Gastrocnemius medialis (tissue), 4 donors: ENCODE results near the gene KLF16.

Experiments
- CTCF ChIP-seq, 5 experiments: fragments of 450-650 bp in 3 of 5; fragments of 200-600 bp in 2 of 5; sonication (generic) in 2 of 5; IDR thresholded peaks in 4 of 5; conservative IDR thresholded peaks in 1 of 5; 1 replicate in 4 of 5; 2 replicates in 1 of 5; pipeline ENCODE4 v1.5.1; 2016 to 2019; ENCODE audit warnings: antibody characterized with exemption in 5 of 5, mild to moderate bottlenecking in 3 of 5, moderate library complexity in 3 of 5
- POLR2A ChIP-seq, 2 donors: fragments of 450-650 bp; IDR thresholded peaks; one replicate each; pipeline ENCODE4 v1.6.1; 2017; ENCODE audit warnings: antibody characterized with exemption in 2 of 2, mild to moderate bottlenecking in 2 of 2, moderate library complexity in 2 of 2

GRCh38 chr19:1889907-1890306, 26.5 kb upstream of the KLF16 start:
- TF ChIP-seq POLR2A (IDR thresholded peaks at IDR 0.05), result no peak
- TF ChIP-seq CTCF (IDR thresholded peaks at IDR 0.05 in 4 of 5, conservative IDR thresholded peaks at IDR 0.05 in 1 of 5), result no peak
